ENCODE results near the gene ALOX12B. TPM values are rescaled to one million over a fixed set of nuclear protein-coding genes. Genes with fewer than 3 reads are reported as not detected.

Gene ALOX12B
- total and polyA plus RNA-seq, 2 of the 13 experiments (the other 11 are each of a cell fraction or from before 2014, with no cell fraction given), result 0.13 TPM; not detected in 1

DNA sequence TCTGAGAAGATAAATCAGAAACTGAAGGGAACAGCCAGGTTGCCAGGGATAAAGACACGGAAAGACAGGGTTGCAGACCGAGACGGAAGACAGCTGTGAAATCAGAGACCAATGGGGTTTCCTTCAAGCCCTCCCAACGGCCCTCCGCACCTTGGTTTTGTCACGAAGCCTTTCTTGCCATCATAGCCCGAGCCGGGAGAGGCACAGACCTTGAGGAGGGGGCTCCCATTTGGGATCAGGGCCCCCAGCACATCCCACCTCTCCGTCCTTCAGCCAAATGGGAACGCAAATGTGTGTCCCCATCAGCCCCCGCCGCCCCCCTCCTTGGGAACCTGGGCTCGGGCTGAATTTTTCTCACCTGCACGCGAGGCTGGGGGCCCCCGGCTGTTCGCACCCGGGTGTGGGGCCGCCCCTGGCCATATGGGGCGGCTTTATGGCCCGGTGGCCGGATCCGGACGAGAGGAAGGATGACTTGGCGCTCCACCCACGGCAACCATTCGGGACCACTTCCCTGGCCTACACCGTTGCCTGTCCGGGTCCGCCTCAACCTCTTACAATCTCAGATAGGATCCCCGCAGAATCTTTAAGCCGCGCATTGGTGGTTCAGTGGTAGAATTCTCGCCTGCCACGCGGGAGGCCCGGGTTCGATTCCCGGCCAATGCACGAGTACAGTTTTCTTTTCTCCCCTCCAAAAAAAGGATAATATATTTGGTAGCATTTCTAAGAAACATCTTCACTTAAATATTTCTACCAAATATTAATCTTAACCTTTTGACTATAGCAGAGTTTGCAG lies 37.8 kb upstream of the ALOX12B start (continued):
- TF ChIP-seq, protein P1, sequence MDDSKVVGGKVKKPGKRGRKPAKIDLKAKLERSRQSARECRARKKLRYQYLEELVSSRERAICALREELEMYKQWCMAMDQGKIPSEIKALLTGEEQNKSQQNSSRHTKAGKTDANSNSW (CRISPR knock-in tag; IDR thresholded peaks at IDR 0.05; ENCODE audit: borderline replicate concordance), result no peak
- TF ChIP-seq CHCHD3 (CRISPR knock-in tag; IDR thresholded peaks at IDR 0.05) (no peak), RXRA (CRISPR knock-in tag; IDR thresholded peaks at IDR 0.05) (no peak), CEBPB (IDR thresholded peaks at IDR 0.05; ENCODE audit: borderline replicate concordance, low read depth, low read length) (no peak), ZNF761 (CRISPR knock-in tag; conservative IDR thresholded peaks at IDR 0.05) (no peak), DPF2 (CRISPR knock-in tag; IDR thresholded peaks at IDR 0.05; ENCODE audit: borderline replicate concordance, low read depth) (no peak), RAD21 (CRISPR knock-in tag; IDR thresholded peaks at IDR 0.05) (no peak), ZNF124 (CRISPR knock-in tag; IDR thresholded peaks at IDR 0.05) (peak; percentile 62; the same call in 1 of the 2 replicates), PPARG (CRISPR knock-in tag; conservative IDR thresholded peaks at IDR 0.05) (0 out of 2 replicates have a peak, but pooled peaks have one; percentile 15), KAT2B (IDR thresholded peaks at IDR 0.05; ENCODE audit: borderline replicate concordance, low read depth, low read length) (no peak), ZNF331 (CRISPR knock-in tag; IDR thresholded peaks at IDR 0.05) (peak; percentile 61; the same call in 1 of the 2 replicates), PCBP1 (IDR thresholded peaks at IDR 0.05; ENCODE audit: borderline replicate concordance, low read depth, low read length) (no peak), ZNF878 (CRISPR knock-in tag; IDR thresholded peaks at IDR 0.05) (no peak), FOXA1 (IDR thresholded peaks at IDR 0.05) (no peak), FOXA1 (CRISPR knock-in tag; IDR thresholded peaks at IDR 0.05) (no peak), XBP1 (CRISPR knock-in tag; IDR thresholded peaks at IDR 0.05) (no peak)
- TF ChIP-seq, protein P2, sequence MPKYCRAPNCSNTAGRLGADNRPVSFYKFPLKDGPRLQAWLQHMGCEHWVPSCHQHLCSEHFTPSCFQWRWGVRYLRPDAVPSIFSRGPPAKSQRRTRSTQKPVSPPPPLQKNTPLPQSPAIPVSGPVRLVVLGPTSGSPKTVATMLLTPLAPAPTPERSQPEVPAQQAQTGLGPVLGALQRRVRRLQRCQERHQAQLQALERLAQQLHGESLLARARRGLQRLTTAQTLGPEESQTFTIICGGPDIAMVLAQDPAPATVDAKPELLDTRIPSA (CRISPR knock-in tag; IDR thresholded peaks at IDR 0.05; ENCODE audit: borderline replicate concordance), result no peak
- TF ChIP-seq, protein P3, sequence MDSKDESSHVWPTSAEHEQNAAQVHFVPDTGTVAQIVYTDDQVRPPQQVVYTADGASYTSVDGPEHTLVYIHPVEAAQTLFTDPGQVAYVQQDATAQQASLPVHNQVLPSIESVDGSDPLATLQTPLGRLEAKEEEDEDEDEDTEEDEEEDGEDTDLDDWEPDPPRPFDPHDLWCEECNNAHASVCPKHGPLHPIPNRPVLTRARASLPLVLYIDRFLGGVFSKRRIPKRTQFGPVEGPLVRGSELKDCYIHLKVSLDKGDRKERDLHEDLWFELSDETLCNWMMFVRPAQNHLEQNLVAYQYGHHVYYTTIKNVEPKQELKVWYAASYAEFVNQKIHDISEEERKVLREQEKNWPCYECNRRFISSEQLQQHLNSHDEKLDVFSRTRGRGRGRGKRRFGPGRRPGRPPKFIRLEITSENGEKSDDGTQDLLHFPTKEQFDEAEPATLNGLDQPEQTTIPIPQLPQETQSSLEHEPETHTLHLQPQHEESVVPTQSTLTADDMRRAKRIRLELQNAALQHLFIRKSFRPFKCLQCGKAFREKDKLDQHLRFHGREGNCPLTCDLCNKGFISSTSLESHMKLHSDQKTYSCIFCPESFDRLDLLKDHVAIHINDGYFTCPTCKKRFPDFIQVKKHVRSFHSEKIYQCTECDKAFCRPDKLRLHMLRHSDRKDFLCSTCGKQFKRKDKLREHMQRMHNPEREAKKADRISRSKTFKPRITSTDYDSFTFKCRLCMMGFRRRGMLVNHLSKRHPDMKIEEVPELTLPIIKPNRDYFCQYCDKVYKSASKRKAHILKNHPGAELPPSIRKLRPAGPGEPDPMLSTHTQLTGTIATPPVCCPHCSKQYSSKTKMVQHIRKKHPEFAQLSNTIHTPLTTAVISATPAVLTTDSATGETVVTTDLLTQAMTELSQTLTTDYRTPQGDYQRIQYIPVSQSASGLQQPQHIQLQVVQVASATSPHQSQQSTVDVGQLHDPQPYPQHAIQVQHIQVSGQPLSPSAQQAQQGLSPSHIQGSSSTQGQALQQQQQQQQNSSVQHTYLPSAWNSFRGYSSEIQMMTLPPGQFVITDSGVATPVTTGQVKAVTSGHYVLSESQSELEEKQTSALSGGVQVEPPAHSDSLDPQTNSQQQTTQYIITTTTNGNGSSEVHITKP (CRISPR knock-in tag; IDR thresholded peaks at IDR 0.05; ENCODE audit: low read depth), result no peak
- TF ChIP-seq, protein P4, sequence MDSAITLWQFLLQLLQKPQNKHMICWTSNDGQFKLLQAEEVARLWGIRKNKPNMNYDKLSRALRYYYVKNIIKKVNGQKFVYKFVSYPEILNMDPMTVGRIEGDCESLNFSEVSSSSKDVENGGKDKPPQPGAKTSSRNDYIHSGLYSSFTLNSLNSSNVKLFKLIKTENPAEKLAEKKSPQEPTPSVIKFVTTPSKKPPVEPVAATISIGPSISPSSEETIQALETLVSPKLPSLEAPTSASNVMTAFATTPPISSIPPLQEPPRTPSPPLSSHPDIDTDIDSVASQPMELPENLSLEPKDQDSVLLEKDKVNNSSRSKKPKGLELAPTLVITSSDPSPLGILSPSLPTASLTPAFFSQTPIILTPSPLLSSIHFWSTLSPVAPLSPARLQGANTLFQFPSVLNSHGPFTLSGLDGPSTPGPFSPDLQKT (CRISPR knock-in tag; IDR thresholded peaks at IDR 0.05; ENCODE audit: borderline replicate concordance), result no peak
- TF ChIP-seq, protein P5, sequence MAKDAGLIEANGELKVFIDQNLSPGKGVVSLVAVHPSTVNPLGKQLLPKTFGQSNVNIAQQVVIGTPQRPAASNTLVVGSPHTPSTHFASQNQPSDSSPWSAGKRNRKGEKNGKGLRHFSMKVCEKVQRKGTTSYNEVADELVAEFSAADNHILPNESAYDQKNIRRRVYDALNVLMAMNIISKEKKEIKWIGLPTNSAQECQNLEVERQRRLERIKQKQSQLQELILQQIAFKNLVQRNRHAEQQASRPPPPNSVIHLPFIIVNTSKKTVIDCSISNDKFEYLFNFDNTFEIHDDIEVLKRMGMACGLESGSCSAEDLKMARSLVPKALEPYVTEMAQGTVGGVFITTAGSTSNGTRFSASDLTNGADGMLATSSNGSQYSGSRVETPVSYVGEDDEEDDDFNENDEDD (CRISPR knock-in tag; IDR thresholded peaks at IDR 0.05; ENCODE audit: borderline replicate concordance), result 0 out of 2 replicates have a peak, but pooled peaks have one; percentile 46

Measured in HepG2 (cell line).